ENCODE measurements around the gene BRSK1.

Gene BRSK1

GRCh38 chr19:55272142-55272541, 11.7 kb upstream of the BRSK1 start:
- in situ Hi-C loops (cut with HindIII; ENCODE audit: low sequenced_read_pairs), result no loop called here
- TF ChIP-seq, protein P1, sequence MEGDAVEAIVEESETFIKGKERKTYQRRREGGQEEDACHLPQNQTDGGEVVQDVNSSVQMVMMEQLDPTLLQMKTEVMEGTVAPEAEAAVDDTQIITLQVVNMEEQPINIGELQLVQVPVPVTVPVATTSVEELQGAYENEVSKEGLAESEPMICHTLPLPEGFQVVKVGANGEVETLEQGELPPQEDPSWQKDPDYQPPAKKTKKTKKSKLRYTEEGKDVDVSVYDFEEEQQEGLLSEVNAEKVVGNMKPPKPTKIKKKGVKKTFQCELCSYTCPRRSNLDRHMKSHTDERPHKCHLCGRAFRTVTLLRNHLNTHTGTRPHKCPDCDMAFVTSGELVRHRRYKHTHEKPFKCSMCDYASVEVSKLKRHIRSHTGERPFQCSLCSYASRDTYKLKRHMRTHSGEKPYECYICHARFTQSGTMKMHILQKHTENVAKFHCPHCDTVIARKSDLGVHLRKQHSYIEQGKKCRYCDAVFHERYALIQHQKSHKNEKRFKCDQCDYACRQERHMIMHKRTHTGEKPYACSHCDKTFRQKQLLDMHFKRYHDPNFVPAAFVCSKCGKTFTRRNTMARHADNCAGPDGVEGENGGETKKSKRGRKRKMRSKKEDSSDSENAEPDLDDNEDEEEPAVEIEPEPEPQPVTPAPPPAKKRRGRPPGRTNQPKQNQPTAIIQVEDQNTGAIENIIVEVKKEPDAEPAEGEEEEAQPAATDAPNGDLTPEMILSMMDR (IDR thresholded peaks at IDR 0.05; ENCODE audit: low read depth, low read length, missing control alignments), result no peak

DNA sequence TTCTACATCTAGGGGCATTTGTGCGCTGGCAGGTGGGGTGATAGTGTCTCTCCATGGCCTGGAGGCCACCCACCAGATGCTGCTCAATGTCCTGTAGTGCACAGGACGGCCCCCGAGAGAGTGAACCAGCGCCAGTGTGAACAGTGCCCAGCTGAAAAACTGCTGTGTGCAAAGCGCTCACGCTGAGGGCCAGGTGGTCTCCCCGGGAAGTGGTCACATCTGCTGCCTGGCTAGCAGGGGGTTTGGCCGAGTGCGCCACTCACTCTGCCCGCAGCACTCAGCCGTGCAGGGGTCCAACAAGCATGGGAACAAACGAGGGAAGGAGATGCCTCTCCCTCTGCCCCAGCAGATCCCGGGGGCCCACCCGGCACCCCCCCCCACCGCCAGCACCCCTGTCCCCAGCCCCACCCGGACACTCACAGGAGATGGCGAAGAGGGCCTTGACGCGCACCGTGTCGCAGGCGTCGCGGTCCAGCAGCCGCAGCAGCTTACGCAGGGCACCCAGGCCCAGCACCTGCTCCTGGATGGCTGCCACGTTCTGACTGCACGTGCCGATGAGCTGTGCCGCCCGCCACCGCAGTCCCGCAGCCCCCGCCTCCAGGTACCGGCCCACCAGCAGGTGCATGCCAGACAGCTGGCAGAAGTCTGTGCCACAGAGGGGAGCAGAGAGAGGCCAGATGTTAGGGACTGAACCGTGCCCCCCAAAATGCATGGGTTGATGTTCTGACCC, 9.7 kb upstream of the BRSK1 start:
- in situ Hi-C loops (cut with HindIII; ENCODE audit: low sequenced_read_pairs), result no loop called here
- DNase-seq (ENCODE audit: low read depth), result no peak
- no peak overlapping the region for H3K4me3 ChIP-seq (ENCODE audit: low read depth, low read length)
- TF ChIP-seq, protein P1 (IDR thresholded peaks at IDR 0.05; ENCODE audit: low read depth, low read length, missing control alignments), result no peak

More at GRCh38 chr19:55272142-55272541, 11.7 kb upstream of the BRSK1 start:
- no peak for DNase-seq (ENCODE audit: low read depth)
- no peak overlapping the region for H3K4me3 ChIP-seq (ENCODE audit: low read depth, low read length)

DNA sequence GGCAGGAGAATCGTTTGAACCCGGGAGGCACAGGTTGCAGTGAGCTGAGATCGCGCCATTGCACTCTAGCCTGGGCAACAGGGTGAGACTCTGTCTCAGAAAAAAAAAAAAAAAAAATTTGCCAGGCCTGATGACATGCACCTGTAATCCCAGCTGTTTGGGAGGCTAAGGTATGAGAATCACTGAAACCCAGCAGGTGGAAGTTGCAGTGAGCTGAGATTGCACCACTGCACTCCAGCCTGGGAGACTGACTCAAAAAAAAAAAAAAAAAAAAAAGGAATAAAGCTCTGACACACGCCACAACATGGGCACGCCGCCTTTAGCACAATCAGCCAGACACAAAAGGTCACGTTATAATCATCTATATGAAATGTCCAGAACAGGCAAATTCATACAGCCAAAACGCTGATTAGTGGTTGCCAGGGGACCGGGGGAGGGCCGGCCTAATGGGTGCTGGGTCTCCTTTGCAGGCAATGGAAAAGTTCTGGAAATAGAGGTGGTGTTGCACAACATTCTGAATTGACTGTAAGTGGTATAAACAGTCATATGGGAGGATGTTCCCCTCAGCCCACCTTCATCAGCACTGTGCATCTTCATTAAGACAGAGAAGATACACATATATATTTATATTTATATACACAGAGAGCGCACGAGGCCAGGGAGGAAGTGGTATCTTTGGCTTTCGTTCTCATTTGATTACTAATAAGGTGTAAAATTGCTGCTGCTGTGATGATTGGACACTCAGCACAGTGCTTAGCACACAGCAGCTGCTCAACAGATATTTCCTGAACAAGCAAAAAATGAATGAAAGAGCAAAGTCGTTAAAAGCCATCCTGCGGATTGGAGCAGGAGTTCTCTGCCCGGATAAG, 7.7 kb upstream of the BRSK1 start:
- TF ChIP-seq, protein P1 (IDR thresholded peaks at IDR 0.05; ENCODE audit: low read depth, low read length, missing control alignments), result no peak
- no peak overlapping the region for H3K4me3 ChIP-seq (ENCODE audit: low read depth, low read length)
- in situ Hi-C loops (cut with HindIII; ENCODE audit: low sequenced_read_pairs), result no loop called here
- DNase-seq (ENCODE audit: low read depth), result no peak

DNA sequence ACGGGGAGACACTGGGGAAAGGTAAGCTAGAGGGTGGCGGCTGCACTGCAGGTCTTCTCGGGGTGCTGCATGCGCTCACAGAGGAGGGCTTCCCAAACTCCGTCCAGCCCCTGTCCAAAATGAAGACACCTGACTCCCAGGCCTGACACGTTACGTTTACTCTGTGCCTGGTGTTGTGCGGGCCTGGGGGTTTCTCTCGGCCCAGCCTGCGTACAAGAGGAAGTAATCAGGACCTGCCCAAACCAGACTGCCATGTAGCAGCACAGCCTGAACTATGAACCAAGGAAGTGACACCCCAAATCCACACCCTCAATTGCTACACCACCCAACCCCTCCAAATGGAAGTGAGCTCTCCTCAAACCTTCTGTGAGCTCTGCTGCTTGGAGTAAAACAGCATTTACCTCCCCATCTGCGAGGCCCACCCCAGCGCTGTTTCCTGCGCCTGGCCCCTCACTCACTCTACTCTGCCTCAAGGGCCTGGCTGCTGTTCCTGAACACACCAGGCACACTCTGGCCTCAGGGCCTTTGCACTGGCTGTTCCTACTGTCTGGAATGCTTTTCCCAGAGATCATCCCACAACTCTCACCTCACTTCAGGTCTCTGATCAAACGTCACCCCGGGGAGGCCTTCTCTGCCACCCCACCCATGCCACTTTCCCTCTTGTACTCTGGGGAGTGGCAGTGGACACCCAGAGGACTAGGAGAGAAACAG, 6.9 kb upstream of the BRSK1 start:
- in situ Hi-C loops (cut with HindIII; ENCODE audit: low sequenced_read_pairs), result no loop called here
- TF ChIP-seq, protein P1 (IDR thresholded peaks at IDR 0.05; ENCODE audit: low read depth, low read length, missing control alignments), result no peak
- DNase-seq (ENCODE audit: low read depth), result no peak
- H3K4me3 ChIP-seq (ENCODE audit: low read depth, low read length), result no peak overlapping the region

DNA sequence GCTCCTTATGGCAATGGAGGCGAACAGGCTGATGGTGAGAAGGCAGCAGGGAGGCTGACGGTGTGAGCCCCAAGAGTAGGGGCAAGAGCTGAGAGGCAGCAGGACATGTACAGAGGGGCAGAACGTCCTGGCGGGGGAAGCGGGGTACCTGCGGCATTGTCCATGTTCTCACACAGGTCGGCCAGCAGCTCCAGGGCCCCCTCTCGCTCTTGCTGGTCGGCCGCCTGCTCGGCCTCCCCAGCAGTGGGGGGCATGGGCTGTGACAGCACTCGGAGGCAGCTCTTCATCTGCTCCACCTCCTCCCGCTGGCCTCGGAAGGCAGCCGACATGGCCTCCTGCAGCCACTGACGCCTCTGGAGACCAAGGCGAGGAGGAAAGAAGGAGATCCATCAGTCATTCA, 6.3 kb upstream of the BRSK1 start:
- DNase-seq (ENCODE audit: low read depth), result no peak
- no peak overlapping the region for H3K4me3 ChIP-seq (ENCODE audit: low read depth, low read length)

More for the DNA sequence above, 6.3 kb upstream of the BRSK1 start:
- in situ Hi-C loops (cut with HindIII; ENCODE audit: low sequenced_read_pairs), result no loop called here
- TF ChIP-seq, protein P1 (IDR thresholded peaks at IDR 0.05; ENCODE audit: low read depth, low read length, missing control alignments), result no peak

Measured in astrocyte of the cerebellum (primary cell).